GM12878 (cell line): Measurements from ENCODE around the gene CXXC1. TPM values are rescaled to one million over a fixed set of nuclear protein-coding genes. Genes with fewer than 3 reads are reported as not detected.

Experiments
- BCL11A ChIP-seq: IDR thresholded peaks from 2 replicates; pipeline ENCODE4 v1.6.1; 2011; ENCODE audit warnings: low read depth, low read length
- BHLHE40 ChIP-seq, 2 experiments: fragments of 450-650 bp in 1 of 2; IDR thresholded peaks; 2 replicates each; pipeline ENCODE4 v1.6.1; 2011 to 2017; ENCODE audit warnings: low read depth in 2 of 2, borderline replicate concordance in 1 of 2, improper control_type of control experiment in 1 of 2, low read length in 1 of 2, mild to moderate bottlenecking in 1 of 2
- CREB1 ChIP-seq: IDR thresholded peaks from 2 replicates; pipeline ENCODE4 v1.6.1; 2012; ENCODE audit warnings: low read depth, mild to moderate bottlenecking, inconsistent platforms
- E4F1 ChIP-seq: fragments of 450-650 bp; IDR thresholded peaks from 2 replicates; pipeline ENCODE4 v1.6.1; 2018; ENCODE audit warnings: borderline replicate concordance, mild to moderate bottlenecking; ENCODE audit not compliant: partially characterized antibody
- HCFC1 ChIP-seq: fragments of 150-350 bp; IDR thresholded peaks from 2 replicates; pipeline ENCODE4 v1.6.1; 2014; ENCODE audit warnings: low read length
- HDGF ChIP-seq: fragments of 450-650 bp; IDR thresholded peaks from 2 replicates; pipeline ENCODE4 v1.6.1; 2016; ENCODE audit warnings: antibody characterized with exemption
- IRF4 ChIP-seq: IDR thresholded peaks from 2 replicates; pipeline ENCODE4 v1.6.1; 2011; ENCODE audit warnings: low read depth, low read length
- KLF5 ChIP-seq: fragments of 450-650 bp; IDR thresholded peaks from 2 replicates; pipeline ENCODE4 v1.6.1; 2014; ENCODE audit warnings: mild to moderate bottlenecking; ENCODE audit not compliant: partially characterized antibody
- MEF2B ChIP-seq: fragments of 450-650 bp; IDR thresholded peaks from 2 replicates; pipeline ENCODE4 v1.6.1; 2018; ENCODE audit warnings: mild to moderate bottlenecking, moderate library complexity; ENCODE audit not compliant: partially characterized antibody, poor library complexity, severe bottlenecking
- RAD21 ChIP-seq: IDR thresholded peaks from 2 replicates; pipeline ENCODE4 v1.6.1; 2011; ENCODE audit warnings: mild to moderate bottlenecking, low read depth, low read length, moderate library complexity; ENCODE audit not compliant: insufficient read depth
- RAD51 ChIP-seq: fragments of 450-650 bp; IDR thresholded peaks from 2 replicates; pipeline ENCODE4 v1.6.1; 2016; ENCODE audit warnings: moderate library complexity, mild to moderate bottlenecking, inconsistent platforms
- RB1 ChIP-seq: fragments of 450-650 bp; formaldehyde crosslinking; IDR thresholded peaks from 2 replicates; pipeline ENCODE4 v1.6.1; 2017; ENCODE audit warnings: mild to moderate bottlenecking, borderline replicate concordance
- SIN3A ChIP-seq: IDR thresholded peaks from 2 replicates; pipeline ENCODE4 v1.6.1; 2012; ENCODE audit warnings: low read depth, low read length, improper control_type of control experiment
- SMAD5 ChIP-seq: IDR thresholded peaks from 2 replicates; pipeline ENCODE4 v1.6.1; 2016; ENCODE audit warnings: antibody characterized with exemption, low read depth
- SPI1 ChIP-seq: IDR thresholded peaks from 2 replicates; pipeline ENCODE4 v1.6.1; 2011; ENCODE audit warnings: low read depth, mild to moderate bottlenecking, low read length, moderate library complexity, borderline replicate concordance; ENCODE audit not compliant: insufficient read depth
- STAT1 ChIP-seq: fragments of 450-650 bp; conservative IDR thresholded peaks from 2 replicates; pipeline ENCODE4 v1.6.1; 2014; ENCODE audit warnings: antibody characterized with exemption, mild to moderate bottlenecking
- ZNF207 ChIP-seq: fragments of 450-650 bp; IDR thresholded peaks from 2 replicates; pipeline ENCODE4 v1.6.1; 2014; ENCODE audit warnings: antibody characterized with exemption, mild to moderate bottlenecking, borderline replicate concordance
- ZZZ3 ChIP-seq: IDR thresholded peaks from 2 replicates; pipeline ENCODE4 v1.6.1; 2011; ENCODE audit warnings: low read depth; ENCODE audit not compliant: control insufficient read depth, insufficient read length
- polyA plus RNA-seq, 11 experiments: library from polyadenylated mRNA; depleted of rRNA in 4 of 11; unstranded in 6 of 11; stranded (reverse) in 5 of 11; fragments of >200 nt; fragmentation: Nextera tagmentation in 4 of 11; fragmentation: Illumina TruSeq in 1 of 11; extraction: Ambion mirVana in 4 of 11; extraction: Trizol in 1 of 11; gene quantifications; 1 replicate in 1 of 11; 2 replicates in 10 of 11; pipeline versions ENCODE4 v1.2.1 to v1.2.3, GENCODE V29; 2011 to 2016; ENCODE audit warnings: inconsistent platforms in 2 of 11, missing spikeins in 2 of 11, low read depth in 1 of 11
- total RNA-seq, 4 experiments: library from RNA; depleted of rRNA in 3 of 4; stranded (reverse); fragments of >200 nt in 3 of 4; fragmentation: Illumina TruSeq in 1 of 4; extraction: Trizol in 1 of 4; gene quantifications; 2 replicates each; pipeline versions ENCODE4 v1.2.1 to v1.2.3, GENCODE V29; 2013 to 2021
- TF ChIP-seq, protein P1 (sequence below): fragments of 450-650 bp; IDR thresholded peaks from 2 replicates; pipeline ENCODE4 v1.6.1; 2016; ENCODE audit warnings: mild to moderate bottlenecking
- TF ChIP-seq, protein P2 (sequence below): IDR thresholded peaks from 2 replicates; pipeline ENCODE4 v1.6.1; 2011; ENCODE audit warnings: mild to moderate bottlenecking, low read depth, low read length, moderate library complexity; ENCODE audit not compliant: insufficient replicate concordance
- TF ChIP-seq, protein P3 (sequence below): IDR thresholded peaks from 2 replicates; pipeline ENCODE4 v1.6.1; 2011; ENCODE audit warnings: borderline replicate concordance, low read depth, mild to moderate bottlenecking, moderate library complexity, low read length; ENCODE audit not compliant: insufficient read depth, poor library complexity, severe bottlenecking

CXXC1 gene
- total and polyA plus RNA-seq, 10 of the 15 experiments (the other 5 are each of a cell fraction or from before 2014, with no cell fraction given): 9.2 to 180 (median 93.8) TPM

DNA sequence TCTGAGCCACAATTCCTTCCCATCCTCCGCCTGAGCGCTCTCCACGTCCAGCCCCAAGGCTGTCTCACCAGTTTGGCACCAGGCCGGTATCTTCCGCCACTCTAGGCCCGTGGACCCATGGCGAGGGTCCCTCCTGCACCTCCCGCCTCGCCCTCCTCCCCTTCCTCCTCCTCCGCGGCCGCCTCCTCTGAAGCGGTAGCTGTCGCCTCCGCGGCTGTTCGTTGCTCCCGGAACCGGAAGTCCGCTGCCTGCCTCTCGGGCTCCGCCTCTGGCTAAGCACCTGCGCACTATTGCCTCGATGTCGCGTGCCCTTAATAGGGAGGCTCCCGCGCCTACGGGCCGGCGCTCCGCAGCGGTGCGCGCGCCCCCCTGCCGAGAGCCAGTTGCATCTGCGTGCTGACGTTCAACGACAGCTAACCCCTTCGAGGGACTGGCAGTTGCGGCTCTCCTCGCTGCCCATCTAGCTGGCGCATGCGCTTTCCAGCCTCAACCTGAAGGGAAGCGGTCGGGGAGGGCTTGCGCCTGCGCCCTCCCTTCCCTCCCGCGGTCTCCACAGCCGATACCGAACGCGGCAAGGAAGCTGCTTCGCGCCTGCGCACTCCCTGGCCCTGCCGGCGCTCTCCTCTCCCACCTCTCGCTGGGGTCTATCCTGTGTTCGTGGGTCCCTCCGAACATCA is 6.1 kb downstream of the CXXC1 start, which contains the start of gene MBD1 (continued):
- peak; percentile 85 for TF ChIP-seq E4F1
- peak; percentile 38 for TF ChIP-seq MEF2B
- TF ChIP-seq STAT1: no peak; the same call in 1 of the 2 replicates
- no peak for TF ChIP-seq IRF4
- TF ChIP-seq HCFC1: peak; percentile 72
- no peak for TF ChIP-seq RAD21
- TF ChIP-seq, protein P1, sequence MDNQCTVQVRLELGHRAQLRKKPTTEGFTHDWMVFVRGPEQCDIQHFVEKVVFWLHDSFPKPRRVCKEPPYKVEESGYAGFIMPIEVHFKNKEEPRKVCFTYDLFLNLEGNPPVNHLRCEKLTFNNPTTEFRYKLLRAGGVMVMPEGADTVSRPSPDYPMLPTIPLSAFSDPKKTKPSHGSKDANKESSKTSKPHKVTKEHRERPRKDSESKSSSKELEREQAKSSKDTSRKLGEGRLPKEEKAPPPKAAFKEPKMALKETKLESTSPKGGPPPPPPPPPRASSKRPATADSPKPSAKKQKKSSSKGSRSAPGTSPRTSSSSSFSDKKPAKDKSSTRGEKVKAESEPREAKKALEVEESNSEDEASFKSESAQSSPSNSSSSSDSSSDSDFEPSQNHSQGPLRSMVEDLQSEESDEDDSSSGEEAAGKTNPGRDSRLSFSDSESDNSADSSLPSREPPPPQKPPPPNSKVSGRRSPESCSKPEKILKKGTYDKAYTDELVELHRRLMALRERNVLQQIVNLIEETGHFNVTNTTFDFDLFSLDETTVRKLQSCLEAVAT: peak; percentile 81
- no peak for TF ChIP-seq ZZZ3
- TF ChIP-seq SIN3A: peak; percentile 69; the same call in 1 of the 2 replicates
- TF ChIP-seq SPI1: 0 out of 2 replicates have a peak, but pooled peaks have one; percentile 27
- TF ChIP-seq SMAD5: peak; percentile 83; the same call in 1 of the 2 replicates
- TF ChIP-seq, protein P2, sequence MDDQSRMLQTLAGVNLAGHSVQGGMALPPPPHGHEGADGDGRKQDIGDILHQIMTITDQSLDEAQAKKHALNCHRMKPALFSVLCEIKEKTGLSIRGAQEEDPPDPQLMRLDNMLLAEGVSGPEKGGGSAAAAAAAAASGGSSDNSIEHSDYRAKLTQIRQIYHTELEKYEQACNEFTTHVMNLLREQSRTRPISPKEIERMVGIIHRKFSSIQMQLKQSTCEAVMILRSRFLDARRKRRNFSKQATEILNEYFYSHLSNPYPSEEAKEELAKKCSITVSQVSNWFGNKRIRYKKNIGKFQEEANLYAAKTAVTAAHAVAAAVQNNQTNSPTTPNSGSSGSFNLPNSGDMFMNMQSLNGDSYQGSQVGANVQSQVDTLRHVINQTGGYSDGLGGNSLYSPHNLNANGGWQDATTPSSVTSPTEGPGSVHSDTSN: peak; percentile 73
- peak; percentile 85 for TF ChIP-seq HDGF
- 0 out of 2 replicates have a peak, but pooled peaks have one; percentile 41 for TF ChIP-seq ZNF207
- peak; percentile 96 to 99 for TF ChIP-seq BHLHE40 (IDR thresholded peaks at IDR 0.05; ENCODE audit: borderline replicate concordance in 1 of 2, low read depth in 2 of 2, low read length in 1 of 2)
- TF ChIP-seq RAD51: no peak
- 0 out of 2 replicates have a peak, but pooled peaks have one; percentile 26 for TF ChIP-seq BCL11A
- TF ChIP-seq CREB1: no peak
- peak; percentile 79 for TF ChIP-seq KLF5
- no peak; the same call in 1 of the 2 replicates for TF ChIP-seq RB1
- TF ChIP-seq, protein P3, sequence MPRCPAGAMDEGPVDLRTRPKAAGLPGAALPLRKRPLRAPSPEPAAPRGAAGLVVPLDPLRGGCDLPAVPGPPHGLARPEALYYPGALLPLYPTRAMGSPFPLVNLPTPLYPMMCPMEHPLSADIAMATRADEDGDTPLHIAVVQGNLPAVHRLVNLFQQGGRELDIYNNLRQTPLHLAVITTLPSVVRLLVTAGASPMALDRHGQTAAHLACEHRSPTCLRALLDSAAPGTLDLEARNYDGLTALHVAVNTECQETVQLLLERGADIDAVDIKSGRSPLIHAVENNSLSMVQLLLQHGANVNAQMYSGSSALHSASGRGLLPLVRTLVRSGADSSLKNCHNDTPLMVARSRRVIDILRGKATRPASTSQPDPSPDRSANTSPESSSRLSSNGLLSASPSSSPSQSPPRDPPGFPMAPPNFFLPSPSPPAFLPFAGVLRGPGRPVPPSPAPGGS: peak; percentile 56
